Right atrium auricular region (tissue), 2 donors: Measurements from ENCODE around the gene TMEM120B. TPM values are rescaled to one million over a fixed set of nuclear protein-coding genes. Genes with fewer than 3 reads are reported as not detected.

Experiments
- DNase-seq: peaks from one replicate; pipeline ENCODE4 v3.0.0-alpha.2; 2019; ENCODE audit warnings: low spot score
- H3K27ac ChIP-seq, 2 donors: fragments of 200-600 bp; sonication (generic); 1 replicate in 1 of 2; 2 replicates in 1 of 2; pipeline ENCODE4 v1.5.1; 2016 to 2019
- H3K27me3 ChIP-seq, 2 donors: fragments of 200-600 bp; sonication (generic); one replicate each; pipeline versions ENCODE4 v1.5.1 to v1.6.0; 2017 to 2019
- H3K36me3 ChIP-seq: fragments of 200-600 bp; sonication (generic); one replicate; pipeline ENCODE4 v1.5.1; 2016
- H3K4me1 ChIP-seq, 2 donors: fragments of 200-600 bp; sonication (generic); one replicate each; pipeline versions ENCODE4 v1.5.1 to v1.6.0; 2017 to 2019
- H3K4me3 ChIP-seq, 2 donors: fragments of 200-600 bp; sonication (generic); 1 replicate in 1 of 2; 2 replicates in 1 of 2; pipeline ENCODE4 v1.5.1; 2017 to 2019; ENCODE audit warnings: mild to moderate bottlenecking in 1 of 2, moderate library complexity in 1 of 2
- H3K9me3 ChIP-seq, 2 donors: fragments of 200-600 bp; sonication (generic); one replicate each; pipeline ENCODE4 v1.5.1; 2019
- total RNA-seq, 2 donors: library from RNA; depleted of rRNA; stranded (reverse); fragments of >200 nt; gene quantifications; one replicate each; pipeline ENCODE4 v1.1.0, GENCODE V29; 2016
- TF ChIP-seq, protein P1 (sequence below), 2 donors: fragments of 200-600 bp; sonication (generic); IDR thresholded peaks; one replicate each; pipeline ENCODE4 v1.5.1; 2019; ENCODE audit warnings: antibody characterized with exemption in 2 of 2

TMEM120B gene
- total RNA-seq, 2 donors from 2014 or later: 3.3 to 4.7 TPM

DNA sequence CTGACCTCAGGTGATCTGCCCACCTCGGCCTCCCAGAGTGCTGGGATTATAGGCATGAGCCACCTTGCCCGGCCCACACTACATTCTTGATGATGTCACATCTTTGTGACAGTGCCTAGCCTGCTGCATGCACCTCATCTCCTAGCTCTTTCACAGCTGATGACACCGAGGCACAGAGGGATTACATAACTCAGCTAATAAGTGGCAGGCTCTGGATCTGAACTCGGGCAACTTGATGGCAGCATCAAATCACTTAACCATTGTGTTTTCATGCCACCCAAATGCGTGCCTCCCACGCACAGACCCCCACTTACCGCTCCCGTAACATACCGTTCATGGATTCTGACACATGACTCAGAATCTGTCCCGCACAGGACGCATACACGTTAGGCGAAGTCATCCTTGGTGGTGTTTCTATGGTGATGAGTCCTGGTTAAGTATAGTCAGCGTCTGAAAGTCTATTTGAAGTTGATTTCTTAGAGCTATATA, 7.4 kb downstream of the TMEM120B start:
- Histone ChIP-seq H3K4me3 (no peak overlapping the region), H3K9me3 (no peaks in the 10 kb centered on the region), H3K27ac (no peak overlapping the region), H3K36me3 (no peaks in the 10 kb centered on the region), H3K4me1 (no peaks in the 10 kb centered on the region), H3K27me3 (no peaks in the 10 kb centered on the region)
- no peak for DNase-seq
- TF ChIP-seq, protein P1, sequence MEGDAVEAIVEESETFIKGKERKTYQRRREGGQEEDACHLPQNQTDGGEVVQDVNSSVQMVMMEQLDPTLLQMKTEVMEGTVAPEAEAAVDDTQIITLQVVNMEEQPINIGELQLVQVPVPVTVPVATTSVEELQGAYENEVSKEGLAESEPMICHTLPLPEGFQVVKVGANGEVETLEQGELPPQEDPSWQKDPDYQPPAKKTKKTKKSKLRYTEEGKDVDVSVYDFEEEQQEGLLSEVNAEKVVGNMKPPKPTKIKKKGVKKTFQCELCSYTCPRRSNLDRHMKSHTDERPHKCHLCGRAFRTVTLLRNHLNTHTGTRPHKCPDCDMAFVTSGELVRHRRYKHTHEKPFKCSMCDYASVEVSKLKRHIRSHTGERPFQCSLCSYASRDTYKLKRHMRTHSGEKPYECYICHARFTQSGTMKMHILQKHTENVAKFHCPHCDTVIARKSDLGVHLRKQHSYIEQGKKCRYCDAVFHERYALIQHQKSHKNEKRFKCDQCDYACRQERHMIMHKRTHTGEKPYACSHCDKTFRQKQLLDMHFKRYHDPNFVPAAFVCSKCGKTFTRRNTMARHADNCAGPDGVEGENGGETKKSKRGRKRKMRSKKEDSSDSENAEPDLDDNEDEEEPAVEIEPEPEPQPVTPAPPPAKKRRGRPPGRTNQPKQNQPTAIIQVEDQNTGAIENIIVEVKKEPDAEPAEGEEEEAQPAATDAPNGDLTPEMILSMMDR (IDR thresholded peaks at IDR 0.05): no peak

GRCh38 chr12:121720762-121721161, 8.2 kb downstream of the TMEM120B start:
- TF ChIP-seq, protein P1 (IDR thresholded peaks at IDR 0.05): no peak
- Histone ChIP-seq H3K27ac (no peak overlapping the region), H3K9me3 (no peaks in the 10 kb centered on the region), H3K4me1 (no peaks in the 10 kb centered on the region), H3K4me3 (no peak overlapping the region), H3K36me3 (no peaks in the 10 kb centered on the region), H3K27me3 (no peaks in the 10 kb centered on the region)
- DNase-seq: no peak

GRCh38 chr12:121722511-121722910, 10.0 kb downstream of the TMEM120B start:
- Histone ChIP-seq H3K36me3 (no peaks in the 10 kb centered on the region), H3K9me3 (no peaks in the 10 kb centered on the region), H3K27ac (no peak overlapping the region), H3K4me1 (no peaks in the 10 kb centered on the region), H3K4me3 (no peak overlapping the region), H3K27me3 (no peaks in the 10 kb centered on the region)
- TF ChIP-seq, protein P1 (IDR thresholded peaks at IDR 0.05): no peak
- DNase-seq: no peak

- Histone ChIP-seq H3K4me1 (no peaks in the 10 kb centered on the region), H3K36me3 (no peaks in the 10 kb centered on the region), H3K27me3 (no peaks in the 10 kb centered on the region), H3K4me3 (no peak overlapping the region), H3K9me3 (no peaks in the 10 kb centered on the region), H3K27ac (no peak overlapping the region)
- TF ChIP-seq, protein P1 (IDR thresholded peaks at IDR 0.05): no peak
- DNase-seq: no peak
These were observed 10.6 kb downstream of the TMEM120B start for GRCh38 chr12:121723200-121723599.

- no peak overlapping the region for H3K4me3 ChIP-seq
- H3K36me3 ChIP-seq: no peaks in the 10 kb centered on the region
- no peak overlapping the region for H3K27ac ChIP-seq
- no peaks in the 10 kb centered on the region for H3K4me1 ChIP-seq
- DNase-seq: no peak
- no peaks in the 10 kb centered on the region for H3K9me3 ChIP-seq
- H3K27me3 ChIP-seq: no peaks in the 10 kb centered on the region
- TF ChIP-seq, protein P1 (IDR thresholded peaks at IDR 0.05): no peak
These were observed 12.4 kb downstream of the TMEM120B start for GRCh38 chr12:121724925-121725324.

- H3K27ac ChIP-seq: no peak overlapping the region
- no peak overlapping the region for H3K4me3 ChIP-seq
- TF ChIP-seq, protein P1 (IDR thresholded peaks at IDR 0.05): no peak
- H3K27me3 ChIP-seq: no peaks in the 10 kb centered on the region
- no peaks in the 10 kb centered on the region for H3K4me1 ChIP-seq
- no peaks in the 10 kb centered on the region for H3K36me3 ChIP-seq
- H3K9me3 ChIP-seq: no peaks in the 10 kb centered on the region
- no peak for DNase-seq
These were observed 12.9 kb downstream of the TMEM120B start for GRCh38 chr12:121725423-121725822.
